GM19328 (cell line): Measurements from ENCODE around the gene ZNF91.
"Not testable (repeated sequence)": the region's sequence is repeated elsewhere in the genome, so short reads cannot be mapped to it uniquely, and the experiment has no call there.

Experiments
- ATAC-seq: cut with Tn5 transposase; IDR thresholded peaks from one replicate; pipeline ENCODE4 v1.9.1; 2021; ENCODE audit warnings: mild to moderate bottlenecking, moderate library complexity; ENCODE audit not compliant: unreplicated experiment

Gene ZNF91

GRCh38 chr19:23321403-23321802 lies 73.9 kb downstream of the ZNF91 start:
- ATAC-seq, result not testable (repeated sequence)

DNA sequence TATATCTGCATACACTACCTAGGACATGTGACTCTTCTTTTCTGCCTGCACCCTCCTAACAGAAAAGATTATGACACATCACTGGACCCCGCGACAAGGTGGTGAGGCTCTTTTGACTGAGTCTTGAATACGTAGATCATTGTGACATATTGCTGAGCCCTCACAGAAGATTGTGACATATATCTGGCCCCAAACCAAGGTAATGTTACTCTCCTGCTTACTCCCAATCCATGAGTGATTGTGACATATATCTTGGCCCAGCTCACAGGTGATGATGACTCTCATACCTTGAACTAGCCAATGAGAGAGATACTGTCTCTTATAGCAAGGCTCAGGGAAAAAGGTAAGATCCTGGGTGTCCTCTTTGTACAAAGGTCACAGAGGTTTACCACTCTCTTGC lies 75.7 kb downstream of the ZNF91 start:
- not testable (repeated sequence) for ATAC-seq

- not testable (repeated sequence) for ATAC-seq
Measured at GRCh38 chr19:23318941-23319340, 76.3 kb downstream of the ZNF91 start.

- no peak for ATAC-seq
Measured at GRCh38 chr19:23318143-23318542, 77.1 kb downstream of the ZNF91 start.

GRCh38 chr19:23315286-23315685 lies 80.0 kb downstream of the ZNF91 start:
- ATAC-seq, result no peak

DNA sequence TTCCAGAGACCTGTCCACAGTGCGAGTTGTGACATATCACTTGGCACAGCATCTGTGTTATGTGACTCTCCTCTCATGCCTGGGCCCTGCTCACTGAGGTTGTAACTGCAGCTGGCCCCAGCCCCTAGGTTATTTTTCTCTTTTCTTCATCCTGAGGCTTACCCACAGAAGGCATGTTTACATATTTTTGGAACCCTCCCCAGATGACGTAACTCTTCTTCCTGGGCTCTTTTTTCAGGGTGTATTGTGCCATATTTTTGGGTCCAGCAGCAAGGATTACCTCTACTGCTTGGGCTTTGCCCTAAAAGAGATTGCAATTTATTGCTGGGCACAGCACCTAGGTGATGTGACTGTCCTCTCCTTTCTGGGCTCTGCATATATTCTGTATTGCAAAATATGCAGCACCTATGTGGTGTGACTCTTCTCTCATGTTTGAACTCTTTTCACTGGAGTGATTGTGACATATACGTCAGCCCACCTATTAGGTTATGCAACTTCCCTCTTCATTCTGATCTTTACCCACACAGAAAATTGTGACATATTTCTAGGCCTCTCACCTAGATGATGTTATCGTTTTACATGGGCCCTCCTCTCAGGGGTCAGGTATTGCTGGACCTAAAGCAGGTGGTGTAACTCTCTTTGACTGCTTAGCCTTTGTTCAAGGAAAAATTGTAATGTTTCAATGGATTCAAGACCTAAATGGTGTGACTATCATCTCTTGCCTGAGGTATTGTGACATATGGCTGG lies 80.6 kb downstream of the ZNF91 start:
- ATAC-seq, result no peak

GRCh38 chr19:23313196-23313595 lies 82.1 kb downstream of the ZNF91 start:
- ATAC-seq, result no peak

DNA sequence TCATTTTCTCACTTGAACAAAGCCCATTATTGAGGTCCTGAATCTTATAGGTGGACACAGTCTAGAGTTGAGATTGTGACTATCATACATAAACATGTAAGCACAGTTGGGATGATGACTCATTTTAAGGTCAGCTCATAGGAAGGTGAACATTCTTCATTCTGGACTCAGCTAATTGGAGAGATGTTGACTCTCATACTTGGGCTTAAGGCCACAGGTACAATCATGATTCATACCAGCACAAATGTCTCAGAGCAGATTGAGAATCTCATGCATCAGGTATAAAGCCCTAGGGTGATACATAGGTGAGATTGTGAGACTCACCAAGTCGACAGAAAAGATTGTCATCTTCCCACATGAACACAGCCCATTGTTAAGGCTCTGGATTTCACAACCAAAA lies 82.8 kb downstream of the ZNF91 start:
- no peak for ATAC-seq

DNA sequence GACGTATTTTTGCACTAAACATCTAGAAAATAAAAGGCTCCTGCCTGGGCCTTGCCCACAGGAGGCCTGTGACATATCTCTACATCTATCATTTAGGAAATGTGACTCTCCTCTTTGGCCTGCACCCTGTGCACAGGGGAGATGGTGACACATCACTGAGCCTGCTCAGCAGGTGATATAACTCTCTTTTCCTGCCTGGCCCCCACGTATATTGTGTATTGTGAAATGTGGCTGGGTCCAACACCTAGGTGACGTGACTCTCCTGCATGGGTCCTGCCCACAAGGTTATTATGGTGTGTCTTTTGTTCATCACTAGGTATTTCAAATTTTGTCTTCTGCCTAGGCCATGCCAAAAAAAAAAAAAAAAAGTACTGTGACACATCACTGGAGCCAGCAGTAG lies 83.7 kb downstream of the ZNF91 start:
- ATAC-seq, result no peak

DNA sequence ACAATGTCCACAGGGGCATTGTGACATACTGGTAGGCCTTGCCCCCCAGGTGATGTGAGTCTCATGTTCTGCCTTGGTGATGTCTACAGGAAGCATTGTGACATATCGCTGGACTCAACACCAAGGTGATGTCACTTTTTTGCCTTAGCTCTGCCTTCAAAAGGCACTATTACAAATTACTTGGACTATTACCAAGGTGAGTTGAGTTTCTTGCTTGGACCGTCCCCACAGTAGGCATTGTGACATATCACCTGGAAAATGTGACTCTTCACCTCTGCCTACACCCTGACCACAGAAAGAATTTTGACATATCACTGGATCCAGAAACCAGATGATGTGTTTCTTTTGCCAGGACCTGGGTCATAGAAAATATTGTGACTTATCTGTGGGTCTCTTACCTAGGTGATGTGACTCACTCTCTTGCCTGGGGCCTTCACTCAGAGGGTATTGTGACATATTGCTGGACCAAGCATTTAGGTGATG lies 84.5 kb downstream of the ZNF91 start:
- no peak for ATAC-seq

- ATAC-seq, result no peak
Measured at GRCh38 chr19:23309926-23310325, 85.3 kb downstream of the ZNF91 start.

DNA sequence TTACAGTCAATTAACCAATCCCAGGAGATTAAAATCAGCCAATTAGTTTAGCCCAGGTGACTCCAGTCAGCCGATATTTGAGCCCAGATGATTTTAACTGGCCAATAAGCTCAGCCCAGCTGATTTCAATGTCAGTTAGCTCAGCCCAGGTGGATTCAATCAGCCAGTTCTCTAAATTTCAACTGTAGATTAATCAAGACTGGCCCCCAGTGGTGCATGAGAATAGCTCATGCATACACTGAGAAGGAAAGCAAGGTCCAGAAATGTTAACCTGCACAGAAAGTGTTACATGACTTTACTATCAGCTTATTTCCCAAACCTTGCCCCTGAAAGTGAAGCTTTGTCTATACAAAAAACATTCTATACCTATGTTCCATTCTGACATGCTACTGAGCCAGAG lies 89.7 kb downstream of the ZNF91 start:
- no peak for ATAC-seq

GRCh38 chr19:23304238-23304637 lies 91.0 kb downstream of the ZNF91 start:
- no peak for ATAC-seq

DNA sequence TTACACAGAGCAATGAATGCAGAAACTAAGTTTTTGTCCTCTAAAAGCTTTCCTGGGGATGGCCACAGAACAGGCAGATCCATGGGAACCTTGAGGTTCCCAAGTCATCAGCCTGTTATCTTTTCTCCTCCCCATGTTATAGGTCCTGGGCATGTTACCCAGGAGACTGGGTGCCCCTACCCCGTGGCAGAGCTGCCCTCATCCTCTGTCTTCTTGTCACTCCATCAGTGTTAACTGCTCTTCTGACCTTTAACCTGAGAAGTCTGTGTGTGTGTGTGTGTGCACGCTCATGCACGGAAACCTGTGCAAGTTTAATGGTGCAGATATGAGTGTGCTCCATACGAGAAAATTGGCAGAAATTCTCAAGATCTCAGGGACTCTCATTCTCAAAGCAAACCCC lies 101.1 kb downstream of the ZNF91 start:
- ATAC-seq, result no peak

DNA sequence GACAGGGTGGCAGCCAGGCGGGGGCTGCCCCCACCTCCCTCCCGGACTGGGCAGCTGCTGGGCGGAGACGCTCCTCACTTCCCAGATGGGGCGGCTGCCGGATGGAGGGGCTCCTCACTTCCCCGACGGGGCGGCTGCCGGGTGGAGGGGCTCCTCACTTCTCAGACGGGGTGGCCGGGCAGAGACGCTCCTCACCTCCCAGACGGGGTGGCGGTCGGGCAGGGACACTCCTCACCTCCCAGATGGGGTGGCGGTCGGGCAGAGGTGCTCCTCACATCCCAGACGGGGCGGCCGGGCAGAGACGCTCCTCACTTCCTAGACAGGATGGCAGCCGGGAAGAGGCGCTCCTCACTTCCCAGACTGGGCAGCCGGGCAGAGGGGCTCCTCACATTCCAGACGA lies 105.3 kb downstream of the ZNF91 start:
- not testable (repeated sequence) for ATAC-seq
